Liver (tissue), 3 donors: ENCODE results near the gene TSPAN15.

Source experiments
- EGR1 ChIP-seq, 2 donors: IDR thresholded peaks; 2 replicates each; pipeline ENCODE4 v1.6.1; 2016 to 2018; ENCODE audit warnings: antibody characterized with exemption in 2 of 2, low read depth in 2 of 2
- JUND ChIP-seq, 2 donors: IDR thresholded peaks; 2 replicates each; pipeline ENCODE4 v1.6.1; 2016; ENCODE audit warnings: antibody characterized with exemption in 2 of 2
- TF ChIP-seq, protein P1 (sequence below): fragments of 150-350 bp; IDR thresholded peaks from 2 replicates; pipeline ENCODE4 v1.5.1; 2017; ENCODE audit warnings: improper control_type of control experiment, low read depth, low read length; ENCODE audit not compliant: missing input control
- TF ChIP-seq, protein P2 (sequence below): IDR thresholded peaks from 2 replicates; pipeline ENCODE4 v1.6.1; 2016; ENCODE audit warnings: antibody characterized with exemption, mild to moderate bottlenecking
- TF ChIP-seq, protein P3 (sequence below): IDR thresholded peaks from 2 replicates; pipeline ENCODE4 v1.6.1; 2016; ENCODE audit warnings: antibody characterized with exemption
- donor health status: healthy.
- donor health status: healthy.

DNA sequence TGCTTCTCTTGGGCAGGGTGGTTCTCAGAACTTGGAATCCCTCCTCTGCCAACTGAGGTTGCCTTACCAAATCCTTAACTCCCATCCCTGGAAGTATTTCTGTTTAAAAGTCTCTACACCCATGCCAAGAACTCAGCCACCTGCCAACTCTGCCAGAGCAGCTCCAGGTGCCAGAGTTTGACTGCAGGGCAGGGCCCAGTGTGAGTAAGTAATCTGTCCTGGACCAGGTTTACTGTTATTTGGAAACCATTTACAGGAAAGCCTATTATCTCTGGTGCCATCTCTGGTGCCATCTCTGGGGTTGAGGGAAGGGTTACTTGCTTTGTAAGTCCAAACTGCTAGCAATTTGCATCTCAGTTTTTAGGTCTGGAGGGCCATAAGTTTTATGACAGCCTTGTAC lies 2.5 kb downstream of the TSPAN15 start:
- TF ChIP-seq, protein P1, sequence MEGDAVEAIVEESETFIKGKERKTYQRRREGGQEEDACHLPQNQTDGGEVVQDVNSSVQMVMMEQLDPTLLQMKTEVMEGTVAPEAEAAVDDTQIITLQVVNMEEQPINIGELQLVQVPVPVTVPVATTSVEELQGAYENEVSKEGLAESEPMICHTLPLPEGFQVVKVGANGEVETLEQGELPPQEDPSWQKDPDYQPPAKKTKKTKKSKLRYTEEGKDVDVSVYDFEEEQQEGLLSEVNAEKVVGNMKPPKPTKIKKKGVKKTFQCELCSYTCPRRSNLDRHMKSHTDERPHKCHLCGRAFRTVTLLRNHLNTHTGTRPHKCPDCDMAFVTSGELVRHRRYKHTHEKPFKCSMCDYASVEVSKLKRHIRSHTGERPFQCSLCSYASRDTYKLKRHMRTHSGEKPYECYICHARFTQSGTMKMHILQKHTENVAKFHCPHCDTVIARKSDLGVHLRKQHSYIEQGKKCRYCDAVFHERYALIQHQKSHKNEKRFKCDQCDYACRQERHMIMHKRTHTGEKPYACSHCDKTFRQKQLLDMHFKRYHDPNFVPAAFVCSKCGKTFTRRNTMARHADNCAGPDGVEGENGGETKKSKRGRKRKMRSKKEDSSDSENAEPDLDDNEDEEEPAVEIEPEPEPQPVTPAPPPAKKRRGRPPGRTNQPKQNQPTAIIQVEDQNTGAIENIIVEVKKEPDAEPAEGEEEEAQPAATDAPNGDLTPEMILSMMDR = no peak
- TF ChIP-seq EGR1 (IDR thresholded peaks at IDR 0.05; ENCODE audit: low read depth in 2 of 2) = no peak
- TF ChIP-seq, protein P2, sequence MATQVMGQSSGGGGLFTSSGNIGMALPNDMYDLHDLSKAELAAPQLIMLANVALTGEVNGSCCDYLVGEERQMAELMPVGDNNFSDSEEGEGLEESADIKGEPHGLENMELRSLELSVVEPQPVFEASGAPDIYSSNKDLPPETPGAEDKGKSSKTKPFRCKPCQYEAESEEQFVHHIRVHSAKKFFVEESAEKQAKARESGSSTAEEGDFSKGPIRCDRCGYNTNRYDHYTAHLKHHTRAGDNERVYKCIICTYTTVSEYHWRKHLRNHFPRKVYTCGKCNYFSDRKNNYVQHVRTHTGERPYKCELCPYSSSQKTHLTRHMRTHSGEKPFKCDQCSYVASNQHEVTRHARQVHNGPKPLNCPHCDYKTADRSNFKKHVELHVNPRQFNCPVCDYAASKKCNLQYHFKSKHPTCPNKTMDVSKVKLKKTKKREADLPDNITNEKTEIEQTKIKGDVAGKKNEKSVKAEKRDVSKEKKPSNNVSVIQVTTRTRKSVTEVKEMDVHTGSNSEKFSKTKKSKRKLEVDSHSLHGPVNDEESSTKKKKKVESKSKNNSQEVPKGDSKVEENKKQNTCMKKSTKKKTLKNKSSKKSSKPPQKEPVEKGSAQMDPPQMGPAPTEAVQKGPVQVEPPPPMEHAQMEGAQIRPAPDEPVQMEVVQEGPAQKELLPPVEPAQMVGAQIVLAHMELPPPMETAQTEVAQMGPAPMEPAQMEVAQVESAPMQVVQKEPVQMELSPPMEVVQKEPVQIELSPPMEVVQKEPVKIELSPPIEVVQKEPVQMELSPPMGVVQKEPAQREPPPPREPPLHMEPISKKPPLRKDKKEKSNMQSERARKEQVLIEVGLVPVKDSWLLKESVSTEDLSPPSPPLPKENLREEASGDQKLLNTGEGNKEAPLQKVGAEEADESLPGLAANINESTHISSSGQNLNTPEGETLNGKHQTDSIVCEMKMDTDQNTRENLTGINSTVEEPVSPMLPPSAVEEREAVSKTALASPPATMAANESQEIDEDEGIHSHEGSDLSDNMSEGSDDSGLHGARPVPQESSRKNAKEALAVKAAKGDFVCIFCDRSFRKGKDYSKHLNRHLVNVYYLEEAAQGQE = no peak
- TF ChIP-seq JUND (IDR thresholded peaks at IDR 0.05) = no peak
- TF ChIP-seq, protein P3, sequence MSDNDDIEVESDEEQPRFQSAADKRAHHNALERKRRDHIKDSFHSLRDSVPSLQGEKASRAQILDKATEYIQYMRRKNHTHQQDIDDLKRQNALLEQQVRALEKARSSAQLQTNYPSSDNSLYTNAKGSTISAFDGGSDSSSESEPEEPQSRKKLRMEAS = no peak
